OCI-LY1 (cell line): ENCODE data around the gene NCKAP1.

ENCODE experiments used
- H2AFZ ChIP-seq: fragments of 200-600 bp; sonication (generic), shearing (Covaris generic); 2 replicates; pipeline ENCODE4 v1.6.0; 2014; ENCODE audit warnings: antibody characterized with exemption, mild to moderate bottlenecking, low read length
- H3F3A ChIP-seq: fragments of 200-600 bp; sonication (generic), shearing (Covaris generic); 2 replicates; pipeline ENCODE4 v1.6.0; 2014; ENCODE audit warnings: mild to moderate bottlenecking, antibody characterized with exemption, low read length, moderate library complexity; ENCODE audit not compliant: insufficient read depth
- H3K27ac ChIP-seq: fragments of 200-600 bp; sonication (generic); 2 replicates; pipeline ENCODE4 v1.5.1; 2014; ENCODE audit warnings: low read length, mixed run types, mild to moderate bottlenecking, low read depth; ENCODE audit not compliant: poor library complexity, severe bottlenecking
- H3K27me3 ChIP-seq: fragments of 200-600 bp; sonication (generic); 2 replicates; pipeline ENCODE4 v1.6.0; 2014; ENCODE audit warnings: antibody characterized with exemption, mild to moderate bottlenecking, low read length, moderate library complexity; ENCODE audit not compliant: insufficient read depth
- H3K36me3 ChIP-seq: fragments of 200-600 bp; sonication (generic); 2 replicates; pipeline ENCODE4 v1.6.1; 2014; ENCODE audit warnings: mild to moderate bottlenecking, antibody characterized with exemption, low read length, moderate library complexity, mixed read lengths; ENCODE audit not compliant: insufficient read depth
- H3K4me1 ChIP-seq: fragments of 200-600 bp; sonication (generic); 2 replicates; pipeline ENCODE4 v1.5.1; 2014; ENCODE audit warnings: mild to moderate bottlenecking, low read length, moderate library complexity; ENCODE audit not compliant: insufficient read depth, severe bottlenecking
- H3K4me2 ChIP-seq: fragments of 200-600 bp; sonication (generic), shearing (Covaris generic); 2 replicates; pipeline ENCODE4 v1.6.1; 2014; ENCODE audit warnings: low read length
- H3K4me3 ChIP-seq: fragments of 200-600 bp; sonication (generic); 2 replicates; pipeline ENCODE4 v1.5.1; 2014; ENCODE audit warnings: low read length, low read depth, mild to moderate bottlenecking, mixed read lengths; ENCODE audit not compliant: poor library complexity, severe bottlenecking
- H3K79me2 ChIP-seq: fragments of 200-600 bp; shearing (Covaris generic); 2 replicates; pipeline ENCODE4 v1.6.1; 2016; ENCODE audit warnings: mixed run types, low read length, mixed read lengths; ENCODE audit not compliant: insufficient read depth
- H3K9ac ChIP-seq: fragments of 200-600 bp; sonication (generic), shearing (Covaris generic); 2 replicates; pipeline ENCODE4 v1.6.1; 2014; ENCODE audit warnings: mild to moderate bottlenecking, low read length, mixed read lengths
- H3K9me2 ChIP-seq: fragments of 200-600 bp; sonication (generic), shearing (Covaris generic); 2 replicates; pipeline ENCODE4 v1.6.1; 2014; ENCODE audit warnings: low read depth, mild to moderate bottlenecking, low read length, mixed read lengths
- H3K9me3 ChIP-seq: fragments of 200-600 bp; shearing (Covaris generic); 2 replicates; pipeline ENCODE4 v1.6.1; 2014; ENCODE audit warnings: low read length, mixed read lengths
- H4K20me1 ChIP-seq: fragments of 200-600 bp; sonication (generic), shearing (Covaris generic); 2 replicates; pipeline ENCODE4 v1.6.0; 2016; ENCODE audit warnings: mild to moderate bottlenecking, low read length; ENCODE audit not compliant: insufficient read depth
- EZH2 ChIP-seq: fragments of 200-600 bp; sonication (generic), shearing (Covaris generic); IDR thresholded peaks from 2 replicates; pipeline ENCODE4 v1.8.0; 2017; ENCODE audit warnings: borderline replicate concordance, mixed run types, mild to moderate bottlenecking, antibody characterized with exemption, low read length, moderate library complexity, mixed read lengths
- TF ChIP-seq, protein P1 (sequence below): fragments of 200-600 bp; sonication (generic), shearing (Covaris generic); IDR thresholded peaks from 2 replicates; pipeline ENCODE4 v1.5.1; 2017; ENCODE audit warnings: mild to moderate bottlenecking, antibody characterized with exemption, low read length, moderate library complexity, mixed read lengths

NCKAP1 gene

DNA sequence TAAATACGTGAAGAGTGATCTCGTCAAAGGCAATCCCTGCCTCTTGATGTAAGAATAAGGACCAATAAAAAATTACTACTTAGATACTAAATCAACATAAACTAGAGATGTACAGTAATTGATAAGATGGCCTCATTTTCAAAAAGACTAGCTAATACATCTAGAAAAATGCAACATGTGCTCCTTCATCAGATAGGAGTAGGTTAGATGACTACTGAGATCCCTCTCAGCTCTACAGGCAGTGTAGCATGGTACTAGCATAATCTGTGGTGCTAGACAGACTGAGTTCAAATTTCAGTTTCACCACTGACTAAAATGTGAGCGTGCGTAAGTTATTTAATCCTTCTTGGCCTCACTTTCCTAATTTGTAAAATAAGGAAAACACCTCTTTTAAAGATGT, 89.2 kb downstream of the NCKAP1 start:
- TF ChIP-seq, protein P1, sequence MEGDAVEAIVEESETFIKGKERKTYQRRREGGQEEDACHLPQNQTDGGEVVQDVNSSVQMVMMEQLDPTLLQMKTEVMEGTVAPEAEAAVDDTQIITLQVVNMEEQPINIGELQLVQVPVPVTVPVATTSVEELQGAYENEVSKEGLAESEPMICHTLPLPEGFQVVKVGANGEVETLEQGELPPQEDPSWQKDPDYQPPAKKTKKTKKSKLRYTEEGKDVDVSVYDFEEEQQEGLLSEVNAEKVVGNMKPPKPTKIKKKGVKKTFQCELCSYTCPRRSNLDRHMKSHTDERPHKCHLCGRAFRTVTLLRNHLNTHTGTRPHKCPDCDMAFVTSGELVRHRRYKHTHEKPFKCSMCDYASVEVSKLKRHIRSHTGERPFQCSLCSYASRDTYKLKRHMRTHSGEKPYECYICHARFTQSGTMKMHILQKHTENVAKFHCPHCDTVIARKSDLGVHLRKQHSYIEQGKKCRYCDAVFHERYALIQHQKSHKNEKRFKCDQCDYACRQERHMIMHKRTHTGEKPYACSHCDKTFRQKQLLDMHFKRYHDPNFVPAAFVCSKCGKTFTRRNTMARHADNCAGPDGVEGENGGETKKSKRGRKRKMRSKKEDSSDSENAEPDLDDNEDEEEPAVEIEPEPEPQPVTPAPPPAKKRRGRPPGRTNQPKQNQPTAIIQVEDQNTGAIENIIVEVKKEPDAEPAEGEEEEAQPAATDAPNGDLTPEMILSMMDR, result no peak
- no peak for TF ChIP-seq EZH2
- H3K79me2 ChIP-seq, result no peaks in the 10 kb centered on the region
- no peaks in the 10 kb centered on the region for H3K4me1 ChIP-seq
- H3K27me3 ChIP-seq, result no peaks in the 10 kb centered on the region
- H3K4me3 ChIP-seq, result no peak overlapping the region
- H3K9me3 ChIP-seq, result no peaks in the 10 kb centered on the region
- H3K27ac ChIP-seq, result no peak overlapping the region
- no peak overlapping the region for H2AFZ ChIP-seq
- H3K36me3 ChIP-seq, result no peaks in the 10 kb centered on the region
- H4K20me1 ChIP-seq, result no peaks in the 10 kb centered on the region
- no peak overlapping the region for H3K9ac ChIP-seq
- H3F3A ChIP-seq, result no peaks in the 10 kb centered on the region
- no peak overlapping the region for H3K4me2 ChIP-seq
- H3K9me2 ChIP-seq, result no peaks in the 10 kb centered on the region

DNA sequence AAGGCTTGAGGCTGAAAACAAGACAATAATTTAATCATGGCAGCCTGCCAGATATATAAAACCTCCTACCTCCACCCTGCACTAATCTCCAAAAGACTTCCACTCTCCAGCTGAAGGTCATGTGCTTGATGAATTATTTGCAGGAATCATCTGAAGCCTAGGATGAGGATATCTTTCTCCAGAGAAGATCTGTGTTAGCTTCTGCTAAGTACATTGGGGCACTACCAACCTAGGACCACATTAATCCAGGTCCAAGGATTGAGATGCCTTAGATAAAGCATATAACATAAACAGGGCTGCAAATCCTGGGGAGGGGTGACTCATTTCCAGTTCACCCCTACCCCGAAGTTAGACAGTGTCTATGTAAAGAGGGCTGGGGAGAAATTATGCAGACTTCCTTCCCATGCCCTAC, 91.3 kb downstream of the NCKAP1 start:
- no peaks in the 10 kb centered on the region for H3K27me3 ChIP-seq
- H2AFZ ChIP-seq, result no peak overlapping the region
- H3K27ac ChIP-seq, result no peak overlapping the region
- no peak overlapping the region for H3K9ac ChIP-seq
- no peaks in the 10 kb centered on the region for H3F3A ChIP-seq
- H3K4me1 ChIP-seq, result no peaks in the 10 kb centered on the region
- no peak overlapping the region for H3K4me3 ChIP-seq
- H3K36me3 ChIP-seq, result no peaks in the 10 kb centered on the region
- H3K79me2 ChIP-seq, result no peaks in the 10 kb centered on the region
- no peaks in the 10 kb centered on the region for H4K20me1 ChIP-seq
- no peaks in the 10 kb centered on the region for H3K9me3 ChIP-seq
- TF ChIP-seq, protein P1, result no peak
- no peak for TF ChIP-seq EZH2
- no peaks in the 10 kb centered on the region for H3K9me2 ChIP-seq
- no peak overlapping the region for H3K4me2 ChIP-seq

DNA sequence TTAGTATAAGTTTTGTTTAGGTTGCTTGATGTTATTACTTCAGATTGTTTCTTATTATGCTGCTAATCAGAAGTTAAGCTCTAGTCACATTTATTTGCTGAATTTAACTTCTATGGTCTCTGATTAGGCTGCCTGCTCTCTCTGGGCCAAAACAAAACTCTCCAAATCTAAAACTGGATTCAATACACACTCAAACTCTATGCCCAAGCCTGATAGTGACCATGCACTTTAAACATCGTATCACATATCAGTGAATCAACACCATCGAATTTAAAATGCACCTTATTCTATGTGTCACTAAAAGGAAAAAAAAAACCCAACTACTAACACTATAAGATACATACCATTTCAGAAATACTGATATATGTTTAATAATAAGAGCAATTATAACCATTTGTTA, 94.9 kb downstream of the NCKAP1 start:
- TF ChIP-seq EZH2, result no peak
- TF ChIP-seq, protein P1, result no peak
- Histone ChIP-seq H3K27me3 (no peaks in the 10 kb centered on the region), H3K9me2 (no peaks in the 10 kb centered on the region), H3K4me2 (no peak overlapping the region), H2AFZ (no peak overlapping the region), H3K9ac (no peak overlapping the region), H3K9me3 (no peaks in the 10 kb centered on the region), H4K20me1 (no peaks in the 10 kb centered on the region), H3K4me3 (no peak overlapping the region), H3K79me2 (no peaks in the 10 kb centered on the region), H3K4me1 (no peaks in the 10 kb centered on the region), H3K27ac (no peak overlapping the region), H3K36me3 (no peaks in the 10 kb centered on the region), H3F3A (no peaks in the 10 kb centered on the region)
